Karpas-422 (cell line): ENCODE measurements around the gene ALB. TPM values are rescaled to one million over a fixed set of nuclear protein-coding genes. Genes with fewer than 3 reads are reported as not detected.

Experiments
- DNase-seq: peaks from one replicate; pipeline ENCODE4 v3.0.0-alpha.2; 2015
- H2AFZ ChIP-seq: fragments of 200-600 bp; sonication (generic); 2 replicates; pipeline ENCODE4 v1.6.1; 2014; ENCODE audit warnings: antibody characterized with exemption, low read length, mixed read lengths
- H3K27ac ChIP-seq: fragments of 200-600 bp; sonication (generic); 2 replicates; pipeline ENCODE4 v1.5.1; 2014; ENCODE audit warnings: mild to moderate bottlenecking, low read length, moderate library complexity
- H3K27me3 ChIP-seq: fragments of 200-600 bp; sonication (generic); 2 replicates; pipeline ENCODE4 v1.6.1; 2014; ENCODE audit warnings: low read length, mixed read lengths
- H3K36me3 ChIP-seq: fragments of 200-600 bp; sonication (generic); 2 replicates; pipeline ENCODE4 v1.6.1; 2014; ENCODE audit warnings: low read length, mixed read lengths; ENCODE audit not compliant: insufficient read depth
- H3K4me1 ChIP-seq: fragments of 200-600 bp; sonication (generic); 2 replicates; pipeline ENCODE4 v1.6.1; 2014; ENCODE audit warnings: mild to moderate bottlenecking, low read length, mixed read lengths
- H3K4me2 ChIP-seq: fragments of 200-600 bp; sonication (generic); 2 replicates; pipeline ENCODE4 v1.6.1; 2014; ENCODE audit warnings: low read length, low read depth, mild to moderate bottlenecking; ENCODE audit not compliant: poor library complexity, severe bottlenecking
- H3K4me3 ChIP-seq: fragments of 200-600 bp; sonication (generic); 2 replicates; pipeline ENCODE4 v1.5.1; 2014; ENCODE audit warnings: mild to moderate bottlenecking, antibody characterized with exemption, low read length, mixed read lengths
- H3K79me2 ChIP-seq: fragments of 200-600 bp; sonication (generic); 2 replicates; pipeline ENCODE4 v1.6.1; 2014; ENCODE audit warnings: mild to moderate bottlenecking, low read length, mixed read lengths
- H3K9ac ChIP-seq: fragments of 200-600 bp; sonication (generic); 2 replicates; pipeline ENCODE4 v1.6.0; 2014; ENCODE audit warnings: low read length
- H3K9me2 ChIP-seq: fragments of 200-600 bp; sonication (generic), shearing (Covaris generic); replicated peaks from 2 replicates; pipeline ENCODE4 v1.6.0; 2014; ENCODE audit warnings: mild to moderate bottlenecking, low read length, moderate library complexity; ENCODE audit not compliant: insufficient read depth
- H3K9me3 ChIP-seq: fragments of 300-700, 200-600 bp; sonication (generic); 2 replicates; pipeline ENCODE4 v1.6.1; 2014; ENCODE audit warnings: low read length, mixed read lengths
- H4K20me1 ChIP-seq: fragments of 200-600 bp; sonication (generic); 2 replicates; pipeline ENCODE4 v1.6.1; 2014; ENCODE audit warnings: mild to moderate bottlenecking, antibody characterized with exemption, low read length, low read depth; ENCODE audit not compliant: insufficient read depth
- total RNA-seq: library from RNA; depleted of rRNA; stranded (reverse); fragments of >200 nt; shearing (Covaris generic); gene quantifications from 2 replicates; pipeline ENCODE4 v1.2.3, GENCODE V29; 2014; ENCODE audit warnings: low replicate concordance

Gene ALB
- total RNA-seq, 1 experiment from 2014 or later: not detected

GRCh38 chr4:73445383-73446335 lies 41.6 kb downstream of the ALB start:
- Histone ChIP-seq H4K20me1 (no peaks in the 10 kb centered on the region), H3K4me2 (no peak overlapping the region)

GRCh38 chr4:73446336-73446938 lies 42.4 kb downstream of the ALB start:
- H3K4me3 ChIP-seq: no peak overlapping the region
- H3K27ac ChIP-seq: no peak overlapping the region
- no peak overlapping the region for H3K9ac ChIP-seq
- no peaks in the 10 kb centered on the region for H3K4me1 ChIP-seq
- H3K4me2 ChIP-seq: no peak overlapping the region
- no peak overlapping the region for H2AFZ ChIP-seq
- peak; percentile 85 for DNase-seq
- H3K79me2 ChIP-seq: no peaks in the 10 kb centered on the region
- H3K36me3 ChIP-seq: no peaks in the 10 kb centered on the region
- no peaks in the 10 kb centered on the region for H3K27me3 ChIP-seq
- H3K9me3 ChIP-seq: no peaks in the 10 kb centered on the region
- H3K9me2 ChIP-seq: no peaks in the 10 kb centered on the region
- no peaks in the 10 kb centered on the region for H4K20me1 ChIP-seq

More at GRCh38 chr4:73445383-73446335, 41.6 kb downstream of the ALB start:
- Histone ChIP-seq H3K27me3 (no peaks in the 10 kb centered on the region), H3K9me3 (no peaks in the 10 kb centered on the region), H3K27ac (no peak overlapping the region), H2AFZ (no peak overlapping the region), H3K9me2 (no peaks in the 10 kb centered on the region), H3K79me2 (no peaks in the 10 kb centered on the region), H3K36me3 (no peaks in the 10 kb centered on the region), H3K4me1 (no peaks in the 10 kb centered on the region), H3K4me3 (no peak overlapping the region), H3K9ac (no peak overlapping the region)
- DNase-seq: no peak

GRCh38 chr4:73447671-73448070 lies 43.6 kb downstream of the ALB start:
- Histone ChIP-seq H3K27ac (no peak overlapping the region), H3K27me3 (no peaks in the 10 kb centered on the region), H3K36me3 (no peaks in the 10 kb centered on the region), H3K9me2 (no peaks in the 10 kb centered on the region), H3K4me3 (no peak overlapping the region), H3K4me2 (no peak overlapping the region), H3K9me3 (no peaks in the 10 kb centered on the region), H4K20me1 (no peaks in the 10 kb centered on the region), H3K9ac (no peak overlapping the region), H2AFZ (no peak overlapping the region; the same call in 1 of the 2 replicates), H3K4me1 (no peaks in the 10 kb centered on the region), H3K79me2 (no peaks in the 10 kb centered on the region)
- no peak for DNase-seq

GRCh38 chr4:73448448-73449203 lies 44.5 kb downstream of the ALB start:
- no peaks in the 10 kb centered on the region for H3K79me2 ChIP-seq
- H3K4me3 ChIP-seq: no peak overlapping the region
- DNase-seq: no peak
- no peaks in the 10 kb centered on the region for H3K9me3 ChIP-seq
- H3K36me3 ChIP-seq: no peaks in the 10 kb centered on the region
- no peaks in the 10 kb centered on the region for H3K27me3 ChIP-seq
- H3K9ac ChIP-seq: no peak overlapping the region
- no peaks in the 10 kb centered on the region for H3K9me2 ChIP-seq
- H3K4me1 ChIP-seq: no peaks in the 10 kb centered on the region
- no peak overlapping the region for H3K27ac ChIP-seq
- no peak overlapping the region for H3K4me2 ChIP-seq
- no peaks in the 10 kb centered on the region for H4K20me1 ChIP-seq
- no peak overlapping the region for H2AFZ ChIP-seq

GRCh38 chr4:73450398-73451004 lies 46.4 kb downstream of the ALB start:
- Histone ChIP-seq H3K4me3 (no peak overlapping the region), H3K9me2 (no peaks in the 10 kb centered on the region), H3K27me3 (no peaks in the 10 kb centered on the region), H3K4me1 (no peaks in the 10 kb centered on the region), H3K36me3 (no peaks in the 10 kb centered on the region), H3K4me2 (no peak overlapping the region), H3K27ac (no peak overlapping the region), H3K79me2 (no peaks in the 10 kb centered on the region), H2AFZ (no peak overlapping the region), H3K9me3 (no peaks in the 10 kb centered on the region), H4K20me1 (no peaks in the 10 kb centered on the region), H3K9ac (no peak overlapping the region)
- no peak for DNase-seq

GRCh38 chr4:73451404-73451803 lies 47.3 kb downstream of the ALB start:
- no peaks in the 10 kb centered on the region for H4K20me1 ChIP-seq
- no peak for DNase-seq
- no peak overlapping the region for H3K4me3 ChIP-seq
- no peaks in the 10 kb centered on the region for H3K79me2 ChIP-seq
- H3K9ac ChIP-seq: no peak overlapping the region
- H3K27ac ChIP-seq: no peak overlapping the region
- no peaks in the 10 kb centered on the region for H3K9me2 ChIP-seq
- H3K9me3 ChIP-seq: no peaks in the 10 kb centered on the region
- H3K27me3 ChIP-seq: no peaks in the 10 kb centered on the region
- H2AFZ ChIP-seq: no peak overlapping the region
- H3K4me1 ChIP-seq: no peaks in the 10 kb centered on the region
- no peaks in the 10 kb centered on the region for H3K36me3 ChIP-seq
- H3K4me2 ChIP-seq: no peak overlapping the region

GRCh38 chr4:73451981-73452747 lies 48.1 kb downstream of the ALB start:
- Histone ChIP-seq H3K9me3 (no peaks in the 10 kb centered on the region), H3K4me3 (no peak overlapping the region), H3K27ac (no peak overlapping the region)

More at GRCh38 chr4:73451981-73452747, 48.1 kb downstream of the ALB start:
- no peaks in the 10 kb centered on the region for H3K9me2 ChIP-seq
- no peaks in the 10 kb centered on the region for H3K36me3 ChIP-seq
- H3K9ac ChIP-seq: no peak overlapping the region
- H3K79me2 ChIP-seq: no peaks in the 10 kb centered on the region
- no peak overlapping the region for H3K4me2 ChIP-seq
- no peaks in the 10 kb centered on the region for H3K27me3 ChIP-seq
- no peak for DNase-seq
- no peaks in the 10 kb centered on the region for H3K4me1 ChIP-seq
- no peaks in the 10 kb centered on the region for H4K20me1 ChIP-seq
- no peak overlapping the region for H2AFZ ChIP-seq
